H9 (cell line): ENCODE results near the gene ELAVL1. TPM values are rescaled to one million over a fixed set of nuclear protein-coding genes. Genes with fewer than 3 reads are reported as not detected.

ENCODE experiments used
- DNase-seq: peaks from one replicate; pipeline ENCODE4 v3.0.0-alpha.2; 2017
- H2AFZ ChIP-seq: one replicate; pipeline ENCODE4 v1.6.1; 2013; ENCODE audit warnings: mild to moderate bottlenecking, low read length, control low read depth, moderate library complexity
- H2AK5ac ChIP-seq: 2 replicates; pipeline ENCODE4 v1.6.1; 2013; ENCODE audit warnings: low read length, control low read depth, mixed read lengths; ENCODE audit not compliant: insufficient read length
- H2BK120ac ChIP-seq: one replicate; pipeline ENCODE4 v1.6.1; 2013; ENCODE audit warnings: low read depth, mild to moderate bottlenecking, low read length, control low read depth, inconsistent platforms; ENCODE audit not compliant: poor library complexity, severe bottlenecking
- H2BK12ac ChIP-seq: 2 replicates; pipeline ENCODE4 v1.6.1; 2013; ENCODE audit warnings: low read length, control low read depth, mixed read lengths, low read depth; ENCODE audit not compliant: insufficient read length
- H2BK15ac ChIP-seq: 2 replicates; pipeline ENCODE4 v1.6.1; 2013; ENCODE audit warnings: low read depth, low read length, control low read depth
- H2BK20ac ChIP-seq: one replicate; pipeline ENCODE4 v1.6.1; 2013; ENCODE audit warnings: low read depth, mild to moderate bottlenecking, low read length, control low read depth, inconsistent platforms; ENCODE audit not compliant: poor library complexity, severe bottlenecking
- H2BK5ac ChIP-seq: 2 replicates; pipeline ENCODE4 v1.6.1; 2013; ENCODE audit warnings: low read length, control low read depth, mixed read lengths; ENCODE audit not compliant: insufficient read length
- H3K14ac ChIP-seq: 2 replicates; pipeline ENCODE4 v1.6.1; 2013; ENCODE audit warnings: low read length, control low read depth; ENCODE audit not compliant: insufficient read depth
- H3K18ac ChIP-seq: 2 replicates; pipeline ENCODE4 v1.6.1; 2013; ENCODE audit warnings: low read depth, mild to moderate bottlenecking, mixed read lengths, low read length, control low read depth; ENCODE audit not compliant: insufficient read length
- H3K23ac ChIP-seq: 2 replicates; pipeline ENCODE4 v1.6.1; 2013; ENCODE audit warnings: low read length, control low read depth, mixed read lengths, low read depth; ENCODE audit not compliant: insufficient read length
- H3K23me2 ChIP-seq: 2 replicates; pipeline ENCODE4 v1.6.1; 2013; ENCODE audit warnings: low read depth, mild to moderate bottlenecking, mixed read lengths, low read length, control low read depth; ENCODE audit not compliant: insufficient read length, poor library complexity, severe bottlenecking
- H3K27ac ChIP-seq: 2 replicates; pipeline ENCODE4 v1.5.1; 2013; ENCODE audit warnings: low read length, control low read depth, mixed read lengths, low read depth; ENCODE audit not compliant: insufficient read length
- H3K27me3 ChIP-seq: 2 replicates; pipeline ENCODE4 v1.6.1; 2013; ENCODE audit warnings: low read length, control low read depth, inconsistent platforms; ENCODE audit not compliant: insufficient read depth
- H3K4ac ChIP-seq: 2 replicates; pipeline ENCODE4 v1.6.1; 2013; ENCODE audit warnings: low read depth, mild to moderate bottlenecking, control low read depth, inconsistent platforms, low read length, moderate library complexity
- H3K4me1 ChIP-seq: 2 replicates; pipeline ENCODE4 v1.6.1; 2013; ENCODE audit warnings: low read length, control low read depth, inconsistent platforms; ENCODE audit not compliant: insufficient read depth
- H3K4me2 ChIP-seq: 2 replicates; pipeline ENCODE4 v1.6.1; 2013; ENCODE audit warnings: low read length, control low read depth, mixed read lengths; ENCODE audit not compliant: insufficient read length, insufficient read depth
- H3K56ac ChIP-seq: 2 replicates; pipeline ENCODE4 v1.6.1; 2013; ENCODE audit warnings: low read depth, mild to moderate bottlenecking, mixed read lengths, low read length, control low read depth; ENCODE audit not compliant: insufficient read length
- H3K79me1 ChIP-seq: 2 replicates; pipeline ENCODE4 v1.6.1; 2013; ENCODE audit warnings: low read depth, mild to moderate bottlenecking, moderate library complexity, low read length, control low read depth, inconsistent platforms; ENCODE audit not compliant: insufficient read depth, poor library complexity, severe bottlenecking
- H3K79me2 ChIP-seq: 2 replicates; pipeline ENCODE4 v1.6.1; 2013; ENCODE audit warnings: low read length, control low read depth, inconsistent platforms; ENCODE audit not compliant: insufficient read depth
- H3K9ac ChIP-seq: 2 replicates; pipeline ENCODE4 v1.6.1; 2013; ENCODE audit warnings: low read length, control low read depth, mixed read lengths; ENCODE audit not compliant: insufficient read length; ENCODE audit errors: extremely low read depth
- H3K9me3 ChIP-seq: one replicate; pipeline ENCODE4 v1.6.1; 2013; ENCODE audit warnings: low read depth, low read length, inconsistent platforms; ENCODE audit not compliant: control insufficient read depth
- H3T11ph ChIP-seq: one replicate; pipeline ENCODE4 v1.6.1; 2013; ENCODE audit warnings: mild to moderate bottlenecking, low read length, control low read depth, inconsistent platforms
- H4K20me1 ChIP-seq: one replicate; pipeline ENCODE4 v1.6.1; 2013; ENCODE audit not compliant: control insufficient read depth, insufficient read length, insufficient read depth
- H4K5ac ChIP-seq: 2 replicates; pipeline ENCODE4 v1.6.1; 2013; ENCODE audit warnings: low read depth, mild to moderate bottlenecking, mixed read lengths, low read length, control low read depth; ENCODE audit not compliant: insufficient read length
- H4K8ac ChIP-seq: replicated peaks from 2 replicates; pipeline ENCODE4 v1.6.1; 2013; ENCODE audit warnings: low read length, control low read depth, mixed read lengths, low read depth; ENCODE audit not compliant: insufficient read length
- H4K91ac ChIP-seq: 2 replicates; pipeline ENCODE4 v1.6.1; 2013; ENCODE audit warnings: low read depth, mild to moderate bottlenecking, moderate library complexity, mixed read lengths, low read length, control low read depth; ENCODE audit not compliant: insufficient read length
- H3K27ac Mint-ChIP-seq, 3 experiments: 2 replicates in 2 of 3; 3 replicates in 1 of 3; pipeline ENCODE4 v1.8.0; 2020 to 2021; ENCODE audit warnings: mixed read lengths in 3 of 3, mild to moderate bottlenecking in 1 of 3, moderate library complexity in 1 of 3
- H3K27me3 Mint-ChIP-seq: 2 replicates; pipeline ENCODE4 v1.8.0; 2021; ENCODE audit warnings: low read depth, mild to moderate bottlenecking, moderate library complexity, mixed read lengths
- H3K36me3 Mint-ChIP-seq, 3 experiments: 2 replicates in 2 of 3; 3 replicates in 1 of 3; pipeline ENCODE4 v1.8.0; 2020 to 2021; ENCODE audit warnings: low read depth in 3 of 3, mixed read lengths in 3 of 3; ENCODE audit not compliant: insufficient read depth in 1 of 3
- H3K4me1 Mint-ChIP-seq, 2 experiments: 2 replicates each; pipeline ENCODE4 v1.8.0; 2020; ENCODE audit warnings: mixed read lengths in 2 of 2
- H3K4me3 Mint-ChIP-seq, 2 experiments: 2 replicates in 1 of 2; 3 replicates in 1 of 2; pipeline ENCODE4 v1.8.0; 2020 to 2021; ENCODE audit warnings: mild to moderate bottlenecking in 2 of 2, mixed read lengths in 2 of 2, moderate library complexity in 1 of 2
- H3K9me3 Mint-ChIP-seq, 2 experiments: 2 replicates in 1 of 2; 3 replicates in 1 of 2; pipeline ENCODE4 v1.8.0; 2020; ENCODE audit warnings: mild to moderate bottlenecking in 2 of 2, mixed read lengths in 2 of 2, moderate library complexity in 1 of 2
- CTCF ChIP-seq: fragments of 200-600 bp; sonication (generic); conservative IDR thresholded peaks from 3 replicates; pipeline ENCODE4 v1.8.0; 2021; ENCODE audit warnings: antibody characterized with exemption, mild to moderate bottlenecking
- WGBS: extraction: QIAGEN DNeasy Blood & Tissue Kit; methylation state at CpG from one replicate; pipeline ENCODE4 v1.1.7; 2013; ENCODE audit warnings: missing lambda C conversion rate, low lambda C conversion rate, mixed read lengths; ENCODE audit not compliant: insufficient read length; ENCODE audit errors: extremely low coverage; 5-methylcytosine and 5-hydroxymethylcytosine counted together
- total RNA-seq: library from RNA; stranded (reverse); gene quantifications from 2 replicates; pipeline ENCODE4 v1.2.1, GENCODE V29; 2021

Gene ELAVL1
- total RNA-seq, 1 experiment from 2014 or later = 149 TPM

GRCh38 chr19:8039231-8039630 lies 33.8 kb upstream of the ELAVL1 start:
- no peak overlapping the region for H2BK5ac ChIP-seq
- no peak overlapping the region for H2AFZ ChIP-seq
- no peak overlapping the region for H4K91ac ChIP-seq
- H3K18ac ChIP-seq = no peak overlapping the region
- no peak overlapping the region for H2AK5ac ChIP-seq
- no peak overlapping the region for H2BK12ac ChIP-seq
- H3T11ph ChIP-seq = no peak overlapping the region
- no peaks in the 10 kb centered on the region for H3K4me1 ChIP-seq
- no peak overlapping the region for H3K27ac ChIP-seq
- WGBS = no CpG with 5 or more reads among the region's 3 CpGs
- no peaks in the 10 kb centered on the region for H3K27me3 ChIP-seq
- H3K4me2 ChIP-seq = no peak overlapping the region
- Mint-ChIP-seq H3K4me1 (peaks cover 9 to 19% of the 10 kb centered on the region in 2 experiments), H3K27me3 (peaks cover 27% of the 10 kb centered on the region), H3K27ac (no peak overlapping the region), H3K4me3 (no peak overlapping the region), H3K36me3 (no peaks in the 10 kb centered on the region; a peak in 1 of 7 replicates), H3K9me3 (no peaks in the 10 kb centered on the region)
- no peak for DNase-seq
- no peak overlapping the region for H4K5ac ChIP-seq
- no peaks in the 10 kb centered on the region for H3K79me2 ChIP-seq
- no peak for TF ChIP-seq CTCF
- no peaks in the 10 kb centered on the region for H3K23me2 ChIP-seq
- no peak overlapping the region for H3K56ac ChIP-seq
- no peak overlapping the region for H3K14ac ChIP-seq
- no peak overlapping the region for H3K9ac ChIP-seq
- no peaks in the 10 kb centered on the region for H3K79me1 ChIP-seq
- H3K23ac ChIP-seq = no peak overlapping the region
- H3K9me3 ChIP-seq = no peaks in the 10 kb centered on the region
- H3K4ac ChIP-seq = no peak overlapping the region
- H4K8ac ChIP-seq = no peak overlapping the region
- no peak overlapping the region for H2BK15ac ChIP-seq
- H2BK20ac ChIP-seq = no peak overlapping the region
- H4K20me1 ChIP-seq = no peaks in the 10 kb centered on the region
- H2BK120ac ChIP-seq = no peak overlapping the region
